K562 (cell line): ENCODE data around the gene TRABD2B. TPM values are rescaled to one million over a fixed set of nuclear protein-coding genes. Genes with fewer than 3 reads are reported as not detected.

Source experiments
- ATAC-seq: fragments of 200-7000 bp; cut with Tn5 transposase; 3 replicates; pipeline ENCODE4 v1.9.1; 2020; ENCODE audit warnings: moderate library complexity
- BruUV-seq: library from RNA; stranded (reverse); fragments of 400-500 nt; replicated peaks from 2 replicates; lab custom pipeline; 2021; lab: Mats Ljungman, UMichigan
- CTCF ChIA-PET: fragments of 300-600 bp; formaldehyde crosslinking; extraction: SDS; loops from one replicate; lab custom pipeline; 2021; ENCODE audit warnings: low intra/inter-chr PET ratio; lab: Yijun Ruan, JAX
- POLR2A ChIA-PET: fragments of 300-600, 350-650 bp; sonication (Branson Sonifier 250); formaldehyde crosslinking; extraction: SDS; loops from one replicate; lab custom pipeline; 2021; ENCODE audit warnings: antibody characterized with exemption, inconsistent platforms; lab: Yijun Ruan, JAX
- DNase-seq, 4 experiments: peaks; one replicate each; pipeline versions ENCODE4 v3.0.0 to v3.0.0-alpha.2; 2011 to 2018; ENCODE audit warnings: low spot score in 3 of 4, mixed read lengths in 3 of 4; ENCODE audit errors: extremely low read depth in 1 of 4
- FAIRE-seq: peaks from 2 replicates; lab custom pipeline; 2011; peaks lifted over from hg19 to GRCh38; lab: Jason Lieb, UNC
- H2AFZ ChIP-seq: 2 replicates; pipeline ENCODE4 v1.6.0; 2011; ENCODE audit warnings: low read depth, low read length, control low read depth, inconsistent platforms
- H3K27ac ChIP-seq: fragments of 200-600 bp; 3 replicates; pipeline ENCODE4 v1.8.0; 2011; ENCODE audit warnings: low read depth, mild to moderate bottlenecking, control low read depth, inconsistent platforms, low read length, moderate library complexity, mixed read lengths; ENCODE audit errors: extremely low read depth
- H3K27me3 ChIP-seq, 2 experiments: fragments of 300-600 bp in 1 of 2; 2 replicates in 1 of 2; 3 replicates in 1 of 2; pipeline versions ENCODE4 v1.6.0 to v1.8.0; 2011; ENCODE audit warnings: inconsistent platforms in 2 of 2, low read length in 2 of 2, mild to moderate bottlenecking in 1 of 2, mixed read lengths in 1 of 2, moderate library complexity in 1 of 2; ENCODE audit not compliant: control insufficient read depth in 2 of 2, insufficient read depth in 2 of 2
- H3K36me3 ChIP-seq: fragments of 300-600 bp; 3 replicates; pipeline ENCODE4 v1.8.0; 2011; ENCODE audit warnings: mild to moderate bottlenecking, low read length, inconsistent platforms; ENCODE audit not compliant: control insufficient read depth, insufficient read depth
- H3K4me1 ChIP-seq, 2 experiments: fragments of 200-600 bp in 1 of 2; replicated peaks in 1 of 2; 2 replicates in 1 of 2; 3 replicates in 1 of 2; pipeline versions ENCODE4 v1.5.1 to v1.8.0; 2011; ENCODE audit warnings: inconsistent platforms in 2 of 2, low read length in 2 of 2, mild to moderate bottlenecking in 1 of 2, mixed read lengths in 1 of 2, moderate library complexity in 1 of 2; ENCODE audit not compliant: control insufficient read depth in 2 of 2, insufficient read depth in 2 of 2
- H3K4me2 ChIP-seq: 2 replicates; pipeline ENCODE4 v1.6.1; 2011; ENCODE audit warnings: low read length, control low read depth, inconsistent platforms, mixed read lengths; ENCODE audit not compliant: insufficient read depth
- H3K4me3 ChIP-seq: fragments of 200-600 bp; sonication (generic), shearing (Covaris generic); 2 replicates; pipeline ENCODE4 v1.5.1; 2016; ENCODE audit warnings: control low read depth, inconsistent platforms
- H3K79me2 ChIP-seq: fragments of 200-600 bp; 3 replicates; pipeline ENCODE4 v1.8.0; 2011; ENCODE audit warnings: low read length, inconsistent platforms; ENCODE audit not compliant: control insufficient read depth, insufficient read depth
- H3K9ac ChIP-seq, 2 experiments: 2 replicates each; pipeline versions ENCODE4 v1.6.0 to v1.6.1; 2011; ENCODE audit warnings: low read depth in 2 of 2, low read length in 2 of 2, control low read depth in 1 of 2, inconsistent platforms in 1 of 2, mild to moderate bottlenecking in 1 of 2, mixed read lengths in 1 of 2; ENCODE audit not compliant: insufficient read depth in 1 of 2
- H3K9me1 ChIP-seq: one replicate; pipeline ENCODE4 v1.6.0; 2011; ENCODE audit warnings: inconsistent platforms, mild to moderate bottlenecking, low read length, moderate library complexity; ENCODE audit not compliant: control insufficient read depth, insufficient read depth
- H3K9me3 ChIP-seq: replicated peaks from 2 replicates; pipeline ENCODE4 v1.5.1; 2011; ENCODE audit warnings: low read depth, low read length, inconsistent platforms; ENCODE audit not compliant: control insufficient read depth, insufficient read depth
- H4K20me1 ChIP-seq: replicated peaks from 2 replicates; pipeline ENCODE4 v1.6.1; 2011; ENCODE audit warnings: low read length, inconsistent platforms, mixed read lengths; ENCODE audit not compliant: control insufficient read depth, insufficient read depth
- FOS ChIP-seq: IDR thresholded peaks from 3 replicates; pipeline ENCODE4 v1.6.1; 2011; ENCODE audit not compliant: insufficient read length; ENCODE audit errors: extremely low read depth
- HNRNPLL ChIP-seq: fragments of 200-400 bp; formaldehyde crosslinking; IDR thresholded peaks from 2 replicates; pipeline ENCODE4 v1.6.1; 2017; ENCODE audit warnings: low read length, low read depth, mild to moderate bottlenecking; ENCODE audit not compliant: poor library complexity, severe bottlenecking
- NRF1 ChIP-seq, 2 experiments: fragments of 450-650 bp; IDR thresholded peaks in 1 of 2; conservative IDR thresholded peaks in 1 of 2; 2 replicates each; pipeline ENCODE4 v1.6.1; 2014; ENCODE audit warnings: mild to moderate bottlenecking in 2 of 2
- NUFIP1 ChIP-seq: fragments of 450-650 bp; IDR thresholded peaks from 2 replicates; pipeline ENCODE4 v1.6.1; 2018; ENCODE audit not compliant: partially characterized antibody
- RHOXF2B ChIP-seq: fragments of 250-450 bp; sonication (Bioruptor Pico); conservative IDR thresholded peaks from 2 replicates; pipeline ENCODE4 v1.5.1; 2021
- ZBTB33 ChIP-seq: sonication (generic); formaldehyde crosslinking; IDR thresholded peaks from 2 replicates; pipeline ENCODE4 v1.8.1; 2023; ENCODE audit warnings: mild to moderate bottlenecking, missing genetic modification reagents
- ZNF121 ChIP-seq: sonication (generic); formaldehyde crosslinking; conservative IDR thresholded peaks from 2 replicates; pipeline ENCODE4 v1.8.0; 2022; ENCODE audit warnings: missing genetic modification reagents
- WGBS: fragments of 100-300 bp; shearing (Covaris generic); methylation state at CpG from one replicate; pipeline ENCODE4 v1.1.6; 2016; ENCODE audit warnings: low coverage, mixed read lengths; ENCODE audit not compliant: insufficient coverage; ENCODE audit errors: missing lambda C conversion rate; 5-methylcytosine and 5-hydroxymethylcytosine counted together
- in situ Hi-C: fragments of 300-500 bp; cut with MboI; formaldehyde crosslinking; loops from 4 replicates; pipeline ENCODE4 v1.15.0; 2018; ENCODE audit warnings: inconsistent platforms, mixed read lengths
- intact Hi-C: fragments of 100-400 bp; cut with micrococcal nuclease; formaldehyde crosslinking; loops from 2 replicates; pipeline ENCODE4 v1.14.2; 2022
- polyA plus RNA-seq, 8 experiments: library from polyadenylated mRNA; depleted of rRNA in 4 of 8; stranded (reverse) in 5 of 8; unstranded in 3 of 8; fragments of >200 nt; fragmentation: Nextera tagmentation in 2 of 8; fragmentation: Illumina TruSeq in 1 of 8; extraction: Ambion mirVana in 2 of 8; extraction: Trizol in 1 of 8; gene quantifications; 2 replicates each; pipeline versions ENCODE4 v1.2.1 to v1.2.3, GENCODE V29; 2011 to 2014; ENCODE audit warnings: inconsistent platforms in 1 of 8, missing spikeins in 1 of 8
- total RNA-seq, 7 experiments: library from RNA; depleted of rRNA in 6 of 7; stranded (reverse); fragments of >200 nt in 6 of 7; fragmentation: Illumina TruSeq in 2 of 7; extraction: Trizol in 2 of 7; gene quantifications; 2 replicates each; pipeline versions ENCODE4 v1.2.1 to v1.2.3, GENCODE V29; 2011 to 2021; ENCODE audit warnings: low replicate concordance in 1 of 7

TRABD2B gene
- total and polyA plus RNA-seq, 9 of the 15 experiments (the other 6 are each of a cell fraction or from before 2014, with no cell fraction given): not detected

- in situ Hi-C loops: no loop called here
- DNase-seq (no peak), FAIRE-seq (no peak), ATAC-seq (no peak)
- no peaks in the 10 kb centered on the region for H3K36me3 ChIP-seq
- ChIA-PET CTCF (no interaction called here), POLR2A (interaction anchor here (0.9 kb wide), 2 partner anchors 8 to 9 kb away, joined by 3 read pairs; no protein-coding TSS in a partner anchor)
- no TSS peak for BruUV-seq
- no peak overlapping the region for H3K27ac ChIP-seq
- no peaks in the 10 kb centered on the region for H3K9me1 ChIP-seq
- TF ChIP-seq HNRNPLL: no peak
- no peak for TF ChIP-seq ZNF121 (CRISPR knock-in tag)
- TF ChIP-seq FOS: no peak
- no peak for TF ChIP-seq NRF1 (conservative IDR thresholded peaks at IDR 0.05 in 1 of 2, IDR thresholded peaks at IDR 0.05 in 1 of 2)
- TF ChIP-seq RHOXF2B: no peak
- TF ChIP-seq ZBTB33: no peak
- no peak for TF ChIP-seq NUFIP1
- H3K4me1 ChIP-seq: no peaks in the 10 kb centered on the region
- H4K20me1 ChIP-seq: no peaks in the 10 kb centered on the region
- 1% methylated on average over 7 of the region's 7 CpGs for WGBS
- no peaks in the 10 kb centered on the region; a peak in 2 of 5 replicates for H3K27me3 ChIP-seq
- no peak overlapping the region for H3K9ac ChIP-seq
- no peak overlapping the region for H3K4me3 ChIP-seq
- H3K4me2 ChIP-seq: no peak overlapping the region
- H2AFZ ChIP-seq: no peak overlapping the region
- intact Hi-C loops: no loop called here
- no peaks in the 10 kb centered on the region for H3K9me3 ChIP-seq
- no peaks in the 10 kb centered on the region for H3K79me2 ChIP-seq
Measured at GRCh38 chr1:47930210-47930840, 66.9 kb downstream of the TRABD2B start.
